Loucy (cell line): ENCODE results near the gene UBE2G1.

ENCODE experiments used
- EZH2phosphoT487 ChIP-seq: fragments of 200-600 bp; IDR thresholded peaks from 2 replicates; pipeline ENCODE4 v1.6.1; 2018; ENCODE audit warnings: antibody characterized with exemption, mild to moderate bottlenecking, moderate library complexity, borderline replicate concordance
- TF ChIP-seq, protein P1 (sequence below): fragments of 200-600 bp; sonication (generic); conservative IDR thresholded peaks from 2 replicates; pipeline ENCODE4 v1.5.1; 2014; ENCODE audit warnings: mild to moderate bottlenecking, antibody characterized with exemption, low read length

DNA sequence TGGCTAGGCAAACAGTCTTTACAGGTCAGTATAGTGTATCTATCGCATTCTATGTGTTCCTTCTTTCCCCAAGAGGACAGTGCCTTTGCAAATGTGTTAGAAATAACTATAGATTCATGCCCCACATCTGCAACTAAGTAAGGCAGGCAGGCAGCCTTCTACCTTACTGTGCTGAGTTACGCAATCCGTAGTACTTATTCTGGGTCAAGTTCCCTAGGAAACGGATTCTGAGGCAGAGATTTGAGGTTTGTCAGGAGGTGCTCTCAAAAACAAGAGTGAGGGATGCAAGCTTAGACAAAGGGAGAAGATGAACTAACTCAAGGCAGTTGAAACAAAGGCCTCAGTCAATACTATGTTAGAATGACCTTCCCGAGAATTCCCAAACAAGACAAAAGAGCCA lies 90.0 kb downstream of the UBE2G1 start:
- TF ChIP-seq, protein P1, sequence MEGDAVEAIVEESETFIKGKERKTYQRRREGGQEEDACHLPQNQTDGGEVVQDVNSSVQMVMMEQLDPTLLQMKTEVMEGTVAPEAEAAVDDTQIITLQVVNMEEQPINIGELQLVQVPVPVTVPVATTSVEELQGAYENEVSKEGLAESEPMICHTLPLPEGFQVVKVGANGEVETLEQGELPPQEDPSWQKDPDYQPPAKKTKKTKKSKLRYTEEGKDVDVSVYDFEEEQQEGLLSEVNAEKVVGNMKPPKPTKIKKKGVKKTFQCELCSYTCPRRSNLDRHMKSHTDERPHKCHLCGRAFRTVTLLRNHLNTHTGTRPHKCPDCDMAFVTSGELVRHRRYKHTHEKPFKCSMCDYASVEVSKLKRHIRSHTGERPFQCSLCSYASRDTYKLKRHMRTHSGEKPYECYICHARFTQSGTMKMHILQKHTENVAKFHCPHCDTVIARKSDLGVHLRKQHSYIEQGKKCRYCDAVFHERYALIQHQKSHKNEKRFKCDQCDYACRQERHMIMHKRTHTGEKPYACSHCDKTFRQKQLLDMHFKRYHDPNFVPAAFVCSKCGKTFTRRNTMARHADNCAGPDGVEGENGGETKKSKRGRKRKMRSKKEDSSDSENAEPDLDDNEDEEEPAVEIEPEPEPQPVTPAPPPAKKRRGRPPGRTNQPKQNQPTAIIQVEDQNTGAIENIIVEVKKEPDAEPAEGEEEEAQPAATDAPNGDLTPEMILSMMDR, result no peak
- no peak for TF ChIP-seq EZH2phosphoT487
